ENCODE results near the gene TMX4.
"Not testable (repeated sequence)": the region's sequence is repeated elsewhere in the genome, so short reads cannot be mapped to it uniquely, and the experiment has no call there.

Gene TMX4

GRCh38 chr20:7966176-7966575, 53.4 kb downstream of the TMX4 start:
- no peak for DNase-seq

GRCh38 chr20:7959484-7959883, 60.1 kb downstream of the TMX4 start:
- no peak for DNase-seq

GRCh38 chr20:7956561-7956960, 63.0 kb downstream of the TMX4 start:
- not testable (repeated sequence) for DNase-seq

- DNase-seq: no peak
Measured at GRCh38 chr20:7950387-7950786, 69.2 kb downstream of the TMX4 start.

DNA sequence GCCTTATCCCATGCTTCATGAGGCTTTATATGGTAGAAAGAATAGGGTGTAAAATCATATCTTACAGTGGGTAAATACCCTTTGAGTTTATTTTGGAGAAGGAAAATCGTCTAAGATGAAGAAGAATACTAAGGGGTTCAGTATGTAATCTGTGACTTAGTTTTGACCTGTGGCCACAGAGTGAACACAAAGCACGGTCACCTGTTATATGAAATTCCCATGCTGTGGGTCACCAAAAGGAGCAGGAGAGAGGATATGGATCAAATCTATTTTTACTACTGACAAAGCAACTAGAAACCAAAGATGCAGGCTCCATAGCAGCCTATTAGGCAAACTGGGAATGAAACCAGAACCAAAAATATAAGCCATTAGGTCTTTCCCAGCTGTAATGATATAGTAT, 75.7 kb downstream of the TMX4 start:
- no peak for DNase-seq

- DNase-seq: no peak
Measured at GRCh38 chr20:7940341-7940740, 79.2 kb downstream of the TMX4 start, which contains the start of gene HAO1. HAO1 (minus strand) TSS chr20:7940458; CDS start chr20:7940422, 36 bp downstream.

GRCh38 chr20:7939663-7940062, 79.9 kb downstream of the TMX4 start:
- DNase-seq: no peak

DNA sequence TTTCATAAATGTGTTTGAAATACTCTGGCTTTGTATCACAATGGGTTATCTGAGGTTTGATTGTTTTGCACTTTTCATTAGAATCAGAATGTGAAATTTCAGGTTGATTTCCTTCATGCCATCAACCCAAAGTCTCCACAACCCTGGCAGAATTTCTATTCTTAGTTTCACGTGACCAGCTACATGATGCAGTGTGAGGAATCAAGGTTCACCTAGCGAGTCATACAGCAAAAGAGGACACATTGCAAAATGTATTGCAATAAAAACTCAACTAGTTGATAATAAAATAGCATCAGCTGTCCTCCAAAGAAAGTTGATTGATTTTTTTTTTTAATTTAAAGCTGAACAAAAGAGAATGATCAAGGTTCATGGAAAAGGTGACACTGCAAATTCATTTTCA, 81.5 kb downstream of the TMX4 start:
- no peak for DNase-seq

GRCh38 chr20:7937328-7937727, 82.2 kb downstream of the TMX4 start:
- no peak for DNase-seq

- DNase-seq: no peak
Measured at GRCh38 chr20:7935027-7935551, 84.5 kb downstream of the TMX4 start.

DNA sequence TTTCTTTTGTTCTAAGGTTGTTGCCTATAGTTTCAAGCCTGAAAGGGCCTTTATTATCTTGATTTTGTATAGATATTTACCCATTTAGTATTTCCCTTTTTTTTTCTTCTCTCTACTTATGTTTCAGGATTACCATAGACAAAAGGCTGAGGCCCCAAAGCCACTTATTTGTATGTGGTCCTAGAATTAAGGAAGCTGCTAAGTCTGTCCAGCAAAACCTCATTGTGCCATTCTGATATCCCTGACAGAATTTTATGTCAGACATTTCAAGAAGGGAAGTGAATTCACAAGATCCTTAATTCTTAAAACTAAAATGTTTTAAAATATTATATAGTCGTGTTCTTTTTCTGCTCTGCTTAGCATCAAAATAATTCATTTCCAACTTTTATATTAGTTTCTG, 86.2 kb downstream of the TMX4 start:
- DNase-seq: no peak

DNA sequence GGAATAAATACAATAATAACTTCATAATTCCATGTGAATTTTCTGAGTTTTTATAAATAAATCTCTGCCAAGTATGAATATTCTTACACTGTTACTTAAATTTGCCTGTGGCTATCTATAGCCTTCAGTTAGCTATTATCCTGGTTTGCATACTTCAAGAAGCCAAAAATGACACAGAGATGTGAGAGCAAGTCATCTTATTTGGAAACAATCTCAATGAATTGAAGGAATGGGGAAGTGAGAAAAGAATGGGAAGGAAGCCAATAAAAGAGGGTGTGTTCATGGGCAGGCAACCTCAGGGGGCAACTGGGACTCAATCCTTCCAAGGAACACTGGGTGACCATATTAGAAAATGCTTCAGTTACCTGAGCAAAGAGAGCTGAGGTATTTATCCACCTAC, 89.2 kb downstream of the TMX4 start:
- DNase-seq: no peak
